NK-92 (cell line): ENCODE data around the gene GDF10.

Source experiments
- DNase-seq: peaks from one replicate; lab custom pipeline; 2025; ENCODE audit not compliant: unreplicated experiment; lab: John Stamatoyannopoulos, UW

Gene GDF10

GRCh38 chr10:47268696-47269095, 31.3 kb upstream of the GDF10 start:
- DNase-seq, result no peak

GRCh38 chr10:47269294-47269693, 30.7 kb upstream of the GDF10 start:
- no peak for DNase-seq

- DNase-seq, result no peak
Observed at GRCh38 chr10:47276071-47276470, 23.9 kb upstream of the GDF10 start.

GRCh38 chr10:47276576-47277351, 23.2 kb upstream of the GDF10 start:
- no peak for DNase-seq

GRCh38 chr10:47277352-47278151, 22.4 kb upstream of the GDF10 start:
- DNase-seq, result no peak

GRCh38 chr10:47278152-47278473, 21.9 kb upstream of the GDF10 start:
- no peak for DNase-seq

- DNase-seq, result no peak
Observed at GRCh38 chr10:47278720-47279119, 21.3 kb upstream of the GDF10 start.

- no peak for DNase-seq
Observed at GRCh38 chr10:47279276-47279675, 20.7 kb upstream of the GDF10 start.

- DNase-seq, result no peak
Observed at GRCh38 chr10:47282005-47282656, 17.9 kb upstream of the GDF10 start.

GRCh38 chr10:47282657-47283018, 17.4 kb upstream of the GDF10 start:
- DNase-seq, result no peak

- no peak for DNase-seq
Observed at GRCh38 chr10:47283101-47283630, 16.8 kb upstream of the GDF10 start.

GRCh38 chr10:47283848-47284247, 16.1 kb upstream of the GDF10 start:
- no peak for DNase-seq

- no peak for DNase-seq
Observed at GRCh38 chr10:47285381-47286115, 14.4 kb upstream of the GDF10 start.

- no peak for DNase-seq
Observed at GRCh38 chr10:47286116-47286505, 13.9 kb upstream of the GDF10 start.

GRCh38 chr10:47286591-47287315, 13.2 kb upstream of the GDF10 start:
- no peak for DNase-seq

GRCh38 chr10:47287365-47287802, 12.6 kb upstream of the GDF10 start:
- no peak for DNase-seq

GRCh38 chr10:47287805-47288204, 12.2 kb upstream of the GDF10 start:
- no peak for DNase-seq

GRCh38 chr10:47288236-47288635, 11.8 kb upstream of the GDF10 start:
- DNase-seq, result no peak

- no peak for DNase-seq
Observed at GRCh38 chr10:47288916-47289495, 11.0 kb upstream of the GDF10 start.

GRCh38 chr10:47289921-47290320, 10.1 kb upstream of the GDF10 start:
- no peak for DNase-seq
